Endothelial cell of umbilical vein (primary cell): Measurements from ENCODE around the gene STRN3. TPM values are rescaled to one million over a fixed set of nuclear protein-coding genes. Genes with fewer than 3 reads are reported as not detected.
A peak's percentile ranks its signal among the peaks of the same experiment; 100 is the strongest.

Experiments used
- BruUV-seq: library from RNA; stranded (reverse); fragments of 400-500 nt; replicated peaks from 2 replicates; lab custom pipeline; 2021; lab: Mats Ljungman, UMichigan
- CTCF ChIA-PET: fragments of 300-600, 350-600 bp; sonication (Branson Sonifier 250); formaldehyde crosslinking; loops from one replicate; lab custom pipeline; 2021; ENCODE audit warnings: antibody characterized with exemption, inconsistent platforms; lab: Charles Lee
- POLR2A ChIA-PET: fragments of 300-600, 350-600 bp; sonication (Branson Sonifier 250); formaldehyde crosslinking; loops from one replicate; lab custom pipeline; 2021; ENCODE audit warnings: antibody characterized with exemption, inconsistent platforms; lab: Charles Lee
- DNase-seq: peaks from one replicate; pipeline ENCODE4 v3.0.0-alpha.2; 2011; ENCODE audit warnings: low read depth, low spot score
- FAIRE-seq: peaks from 2 replicates; lab custom pipeline; 2011; peaks lifted over from hg19 to GRCh38; lab: Jason Lieb, UNC
- H2AFZ ChIP-seq: 2 replicates; pipeline ENCODE4 v1.6.0; 2012; ENCODE audit warnings: low read depth, low read length, control low read depth, inconsistent platforms
- H3K27ac ChIP-seq: 2 replicates; pipeline ENCODE4 v1.5.1; 2011; ENCODE audit warnings: low read depth, mild to moderate bottlenecking, control low read depth, low read length, moderate library complexity; ENCODE audit not compliant: insufficient read depth
- H3K27me3 ChIP-seq, 2 experiments: 2 replicates each; pipeline versions ENCODE4 v1.6.0 to v1.6.1; 2011; ENCODE audit warnings: low read length in 2 of 2, mixed read lengths in 1 of 2; ENCODE audit not compliant: control insufficient read depth in 2 of 2, insufficient read depth in 2 of 2
- H3K36me3 ChIP-seq, 2 experiments: 2 replicates in 1 of 2; 3 replicates in 1 of 2; pipeline ENCODE4 v1.5.1; 2011; ENCODE audit warnings: low read length in 2 of 2, mild to moderate bottlenecking in 1 of 2, moderate library complexity in 1 of 2; ENCODE audit not compliant: control insufficient read depth in 2 of 2, insufficient read depth in 2 of 2; ENCODE audit errors: extremely low read depth in 1 of 2
- H3K4me1 ChIP-seq: 3 replicates; pipeline ENCODE4 v1.5.1; 2011; ENCODE audit warnings: mild to moderate bottlenecking, low read length; ENCODE audit not compliant: control insufficient read depth, insufficient read depth; ENCODE audit errors: extremely low read depth
- H3K4me2 ChIP-seq: 2 replicates; pipeline ENCODE4 v1.6.1; 2011; ENCODE audit warnings: low read length, control low read depth, mixed read lengths; ENCODE audit not compliant: insufficient read depth
- H3K4me3 ChIP-seq, 3 experiments: fragments of 200-600 bp in 1 of 3; sonication (generic), shearing (Covaris generic) in 1 of 3; replicated peaks in 1 of 3; 2 replicates each; pipeline ENCODE4 v1.5.1; 2011 to 2016; ENCODE audit warnings: control low read depth in 3 of 3, low read length in 3 of 3, mild to moderate bottlenecking in 2 of 3, inconsistent platforms in 1 of 3, low read depth in 1 of 3, moderate library complexity in 1 of 3; ENCODE audit not compliant: insufficient read depth in 1 of 3
- H3K79me2 ChIP-seq: 2 replicates; pipeline ENCODE4 v1.6.0; 2012; ENCODE audit warnings: low read length, inconsistent platforms; ENCODE audit not compliant: control insufficient read depth, insufficient read depth
- H3K9ac ChIP-seq: replicated peaks from 2 replicates; pipeline ENCODE3; 2011; ENCODE audit warnings: low read length, control low read depth; ENCODE audit not compliant: insufficient read depth; ENCODE audit errors: extremely low read depth
- H3K9me1 ChIP-seq: replicated peaks from 3 replicates; pipeline ENCODE4 v1.6.0; 2011; ENCODE audit warnings: mild to moderate bottlenecking, low read length; ENCODE audit not compliant: control insufficient read depth, insufficient read depth; ENCODE audit errors: extremely low read depth
- H3K9me3 ChIP-seq: replicated peaks from 2 replicates; pipeline ENCODE4 v1.5.1; 2012; ENCODE audit warnings: low read length, inconsistent platforms; ENCODE audit not compliant: control insufficient read depth, insufficient read depth
- H4K20me1 ChIP-seq: replicated peaks from 2 replicates; pipeline ENCODE3; 2011; ENCODE audit warnings: mild to moderate bottlenecking, low read length; ENCODE audit not compliant: control insufficient read depth, insufficient read depth; ENCODE audit errors: extremely low read depth
- CTCF ChIP-seq, 2 donors: IDR thresholded peaks; 1 replicate in 1 of 2; 2 replicates in 1 of 2; pipeline ENCODE4 v1.5.1; 2011; ENCODE audit warnings: low read length in 2 of 2, mild to moderate bottlenecking in 2 of 2, moderate library complexity in 2 of 2, control low read depth in 1 of 2, inconsistent platforms in 1 of 2, low read depth in 1 of 2; ENCODE audit not compliant: insufficient read depth in 1 of 2; ENCODE audit errors: extremely low read depth in 1 of 2
- EZH2 ChIP-seq: IDR thresholded peaks from 2 replicates; pipeline ENCODE4 v1.6.1; 2012; ENCODE audit warnings: borderline replicate concordance, low read depth, mild to moderate bottlenecking, moderate library complexity, low read length, inconsistent platforms; ENCODE audit not compliant: severe bottlenecking
- FOS ChIP-seq: IDR thresholded peaks from 2 replicates; pipeline ENCODE4 v1.6.1; 2011; ENCODE audit warnings: mild to moderate bottlenecking, low read length, moderate library complexity, borderline replicate concordance; ENCODE audit not compliant: insufficient read depth
- GATA2 ChIP-seq: IDR thresholded peaks from 2 replicates; pipeline ENCODE4 v1.7.0; 2011; ENCODE audit warnings: low read depth, mild to moderate bottlenecking, moderate library complexity, mixed read lengths, low read length; ENCODE audit not compliant: insufficient read length, insufficient read depth
- JUN ChIP-seq: IDR thresholded peaks from 2 replicates; pipeline ENCODE4 v1.6.1; 2011; ENCODE audit warnings: borderline replicate concordance, low read depth; ENCODE audit not compliant: insufficient read length, insufficient read depth
- MAX ChIP-seq: IDR thresholded peaks from 2 replicates; pipeline ENCODE4 v1.6.1; 2011; ENCODE audit not compliant: insufficient read depth, insufficient read length
- MYC ChIP-seq: IDR thresholded peaks from one replicate; pipeline ENCODE4 v1.6.1; 2011; ENCODE audit warnings: mild to moderate bottlenecking, low read depth, low read length
- POLR2A ChIP-seq: IDR thresholded peaks from 2 replicates; pipeline ENCODE4 v1.6.1; 2012; ENCODE audit warnings: low read depth, mild to moderate bottlenecking, control low read depth, low read length
- POLR2AphosphoS5 ChIP-seq: IDR thresholded peaks from 2 replicates; pipeline ENCODE4 v1.6.1; 2012; ENCODE audit warnings: low read depth, mild to moderate bottlenecking, control low read depth, low read length, moderate library complexity; ENCODE audit not compliant: insufficient read depth
- dilution Hi-C: fragments of 300-500 bp; cut with MboI; formaldehyde crosslinking; loops from one replicate; pipeline ENCODE4 v1.15.0; 2019; ENCODE audit warnings: low sequenced_read_pairs; ENCODE audit not compliant: extremely low pct_ligation_motif_present
- intact Hi-C: fragments of 100-400 bp; cut with micrococcal nuclease; formaldehyde crosslinking; loops from one replicate; pipeline ENCODE4 v1.10.0; 2022
- polyA plus RNA-seq, 4 experiments: library from polyadenylated mRNA; depleted of rRNA in 3 of 4; stranded (reverse) in 3 of 4; unstranded in 1 of 4; fragments of >200 nt; gene quantifications; 2 replicates each; pipeline versions ENCODE4 v1.2.1 to v1.2.3, GENCODE V29; 2011 to 2012; ENCODE audit warnings: missing spikeins in 1 of 4
- total RNA-seq: library from RNA; stranded (reverse); gene quantifications from 2 replicates; pipeline ENCODE4 v1.2.3, GENCODE V29; 2021

Gene STRN3
- total and polyA plus RNA-seq, 2 donors (not counting 3 experiments of a cell fraction or from before 2014, with no cell fraction given) = 8.4 to 35.1 TPM

- BruUV-seq = no TSS peak
- ChIA-PET POLR2A (no interaction called here), CTCF (no interaction called here)
- Histone ChIP-seq H3K9ac (no peak overlapping the region), H2AFZ (no peak overlapping the region), H3K9me3 (no peaks in the 10 kb centered on the region), H3K79me2 (no peaks in the 10 kb centered on the region), H3K27me3 (no peaks in the 10 kb centered on the region), H3K36me3 (peaks cover 2% of the 10 kb centered on the region in 2 experiments), H3K4me3 (no peak overlapping the region), H4K20me1 (no peaks in the 10 kb centered on the region), H3K9me1 (no peaks in the 10 kb centered on the region), H3K27ac (no peak overlapping the region), H3K4me1 (no peaks in the 10 kb centered on the region), H3K4me2 (no peak overlapping the region)
- no peak for TF ChIP-seq POLR2AphosphoS5
- TF ChIP-seq EZH2 = no peak
- TF ChIP-seq JUN = no peak
- dilution Hi-C loops (no loop called here), intact Hi-C loops (no loop called here)
- FAIRE-seq (no peak), DNase-seq (no peak)
These were observed 129.7 kb downstream of the STRN3 start for GRCh38 chr14:30896435-30896834.

GRCh38 chr14:30894923-30895515, 131.2 kb downstream of the STRN3 start:
- ChIA-PET CTCF (no interaction called here), POLR2A (interaction anchor here (0.9 kb wide), 1 partner anchor 11 kb away, joined by 3 read pairs; no protein-coding TSS in a partner anchor)
- H3K79me2 ChIP-seq = no peaks in the 10 kb centered on the region
- no peak overlapping the region for H3K4me2 ChIP-seq
- dilution Hi-C loops (no loop called here), intact Hi-C loops (no loop called here)
- no peak for FAIRE-seq
- peaks cover 2% of the 10 kb centered on the region in 2 experiments for H3K36me3 ChIP-seq
- DNase-seq = no peak
- TF ChIP-seq MYC (no peak), GATA2 (no peak), EZH2 (no peak), JUN (no peak), MAX (no peak), POLR2AphosphoS5 (no peak), POLR2A (no peak), FOS (no peak), CTCF (IDR thresholded peaks at IDR 0.05; ENCODE audit: extremely low read depth in 1 of 2, insufficient read depth in 1 of 2, low read depth in 1 of 2, low read length in 2 of 2) (no peak)
- no peak overlapping the region for H3K27ac ChIP-seq
- no peaks in the 10 kb centered on the region for H4K20me1 ChIP-seq
- no peak overlapping the region for H3K9ac ChIP-seq
- no peaks in the 10 kb centered on the region for H3K27me3 ChIP-seq
- BruUV-seq = TSS peak; percentile 25
- H3K9me3 ChIP-seq = no peaks in the 10 kb centered on the region
- H2AFZ ChIP-seq = no peak overlapping the region
- H3K9me1 ChIP-seq = no peaks in the 10 kb centered on the region
- H3K4me1 ChIP-seq = no peaks in the 10 kb centered on the region
- no peak overlapping the region for H3K4me3 ChIP-seq
